Neuronal stem cell (in vitro differentiated cells): ENCODE measurements around the gene NMT1. TPM values are rescaled to one million over a fixed set of nuclear protein-coding genes. Genes with fewer than 3 reads are reported as not detected.
A peak's percentile ranks its signal among the peaks of the same experiment; 100 is the strongest.

Experiments
- DNase-seq: peaks from one replicate; pipeline ENCODE4 v3.0.0-alpha.2; 2013; ENCODE audit warnings: low spot score
- H2AFZ ChIP-seq: one replicate; pipeline ENCODE4 v1.6.1; 2013; ENCODE audit warnings: mild to moderate bottlenecking, low read length, inconsistent platforms
- H2AK5ac ChIP-seq: 2 replicates; pipeline ENCODE4 v1.6.1; 2013; ENCODE audit warnings: low read depth, mild to moderate bottlenecking, inconsistent platforms, low read length, moderate library complexity, mixed read lengths
- H2BK120ac ChIP-seq: 2 replicates; pipeline ENCODE4 v1.6.1; 2013; ENCODE audit warnings: low read depth, mild to moderate bottlenecking, inconsistent platforms, low read length, moderate library complexity, mixed read lengths
- H2BK12ac ChIP-seq: one replicate; pipeline ENCODE4 v1.6.1; 2013; ENCODE audit warnings: low read length, inconsistent platforms
- H2BK15ac ChIP-seq: 2 replicates; pipeline ENCODE4 v1.6.1; 2013; ENCODE audit warnings: mild to moderate bottlenecking, low read length, inconsistent platforms, mixed read lengths
- H2BK5ac ChIP-seq: one replicate; pipeline ENCODE4 v1.6.1; 2013; ENCODE audit warnings: inconsistent platforms, mild to moderate bottlenecking, low read length, moderate library complexity
- H3K14ac ChIP-seq: one replicate; pipeline ENCODE4 v1.6.1; 2013; ENCODE audit warnings: low read length, inconsistent platforms
- H3K18ac ChIP-seq: 2 replicates; pipeline ENCODE4 v1.6.1; 2013; ENCODE audit warnings: low read length, inconsistent platforms
- H3K23ac ChIP-seq: 2 replicates; pipeline ENCODE4 v1.6.1; 2013; ENCODE audit warnings: low read depth, mild to moderate bottlenecking, mixed read lengths, low read length, inconsistent platforms; ENCODE audit not compliant: poor library complexity
- H3K27ac ChIP-seq: replicated peaks from 3 replicates; pipeline ENCODE4 v1.5.1; 2013; ENCODE audit warnings: low read length, inconsistent platforms
- H3K27me3 ChIP-seq, 3 experiments: 2 replicates each; pipeline ENCODE4 v1.6.1; 2013; ENCODE audit warnings: low read length in 3 of 3, mild to moderate bottlenecking in 2 of 3, inconsistent platforms in 1 of 3, low read depth in 1 of 3, mixed read lengths in 1 of 3, moderate library complexity in 1 of 3; ENCODE audit not compliant: control insufficient read depth in 3 of 3, insufficient read depth in 3 of 3
- H3K36me3 ChIP-seq, 2 donors: replicated peaks in 1 of 2; 2 replicates each; pipeline ENCODE4 v1.6.1; 2013; ENCODE audit warnings: low read length in 2 of 2; ENCODE audit not compliant: control insufficient read depth in 2 of 2, insufficient read depth in 2 of 2
- H3K4ac ChIP-seq: 2 replicates; pipeline ENCODE4 v1.6.1; 2013; ENCODE audit warnings: inconsistent platforms, mild to moderate bottlenecking, low read length, moderate library complexity
- H3K4me1 ChIP-seq, 2 donors: 1 replicate in 1 of 2; 2 replicates in 1 of 2; pipeline ENCODE4 v1.6.1; 2013; ENCODE audit warnings: low read length in 2 of 2, low read depth in 1 of 2; ENCODE audit not compliant: control insufficient read depth in 2 of 2, insufficient read depth in 1 of 2
- H3K4me2 ChIP-seq: one replicate; pipeline ENCODE4 v1.6.1; 2013; ENCODE audit warnings: mild to moderate bottlenecking, low read length, inconsistent platforms; ENCODE audit not compliant: insufficient read depth, poor library complexity, severe bottlenecking
- H3K4me3 ChIP-seq, 2 donors: 2 replicates each; pipeline ENCODE4 v1.5.1; 2013; ENCODE audit warnings: low read length in 2 of 2, mild to moderate bottlenecking in 2 of 2, inconsistent platforms in 1 of 2, moderate library complexity in 1 of 2
- H3K79me1 ChIP-seq: one replicate; pipeline ENCODE4 v1.6.1; 2013; ENCODE audit warnings: low read depth, mild to moderate bottlenecking, inconsistent platforms, low read length, moderate library complexity
- H3K9ac ChIP-seq: one replicate; pipeline ENCODE4 v1.6.1; 2013; ENCODE audit warnings: mild to moderate bottlenecking, low read depth, low read length, inconsistent platforms; ENCODE audit not compliant: poor library complexity
- H3K9me3 ChIP-seq, 2 donors: replicated peaks in 1 of 2; 2 replicates each; pipeline versions ENCODE3 to v1.6.1; 2013; ENCODE audit warnings: low read length in 2 of 2, mild to moderate bottlenecking in 2 of 2, inconsistent platforms in 1 of 2, low read depth in 1 of 2, mixed read lengths in 1 of 2, moderate library complexity in 1 of 2; ENCODE audit not compliant: control insufficient read depth in 2 of 2, insufficient read depth in 1 of 2
- H4K8ac ChIP-seq: one replicate; pipeline ENCODE4 v1.6.1; 2013; ENCODE audit warnings: low read depth, mild to moderate bottlenecking, inconsistent platforms, low read length, moderate library complexity
- H4K91ac ChIP-seq: one replicate; pipeline ENCODE4 v1.6.1; 2013; ENCODE audit warnings: low read length, low read depth, mild to moderate bottlenecking, inconsistent platforms; ENCODE audit not compliant: poor library complexity
- WGBS, 2 donors: extraction: QIAGEN DNeasy Blood & Tissue Kit; methylation state at CpG; one replicate each; pipeline ENCODE4 v1.1.7; 2013; ENCODE audit warnings: missing lambda C conversion rate in 2 of 2, mixed read lengths in 1 of 2; ENCODE audit not compliant: insufficient read length in 2 of 2, insufficient replicate concordance in 1 of 2; ENCODE audit errors: extremely low coverage in 2 of 2; 5-methylcytosine and 5-hydroxymethylcytosine counted together
- polyA plus RNA-seq, 2 experiments: library from polyadenylated mRNA; stranded (reverse); fragments of 200-250 nt; gene quantifications; one replicate each; pipeline ENCODE4 v1.2.3, GENCODE V29; 2013

Gene NMT1
- polyA plus RNA-seq (2013, experiment 1 of 2): 99.1 TPM
- polyA plus RNA-seq (2013, experiment 2 of 2): 95.0 TPM

DNA sequence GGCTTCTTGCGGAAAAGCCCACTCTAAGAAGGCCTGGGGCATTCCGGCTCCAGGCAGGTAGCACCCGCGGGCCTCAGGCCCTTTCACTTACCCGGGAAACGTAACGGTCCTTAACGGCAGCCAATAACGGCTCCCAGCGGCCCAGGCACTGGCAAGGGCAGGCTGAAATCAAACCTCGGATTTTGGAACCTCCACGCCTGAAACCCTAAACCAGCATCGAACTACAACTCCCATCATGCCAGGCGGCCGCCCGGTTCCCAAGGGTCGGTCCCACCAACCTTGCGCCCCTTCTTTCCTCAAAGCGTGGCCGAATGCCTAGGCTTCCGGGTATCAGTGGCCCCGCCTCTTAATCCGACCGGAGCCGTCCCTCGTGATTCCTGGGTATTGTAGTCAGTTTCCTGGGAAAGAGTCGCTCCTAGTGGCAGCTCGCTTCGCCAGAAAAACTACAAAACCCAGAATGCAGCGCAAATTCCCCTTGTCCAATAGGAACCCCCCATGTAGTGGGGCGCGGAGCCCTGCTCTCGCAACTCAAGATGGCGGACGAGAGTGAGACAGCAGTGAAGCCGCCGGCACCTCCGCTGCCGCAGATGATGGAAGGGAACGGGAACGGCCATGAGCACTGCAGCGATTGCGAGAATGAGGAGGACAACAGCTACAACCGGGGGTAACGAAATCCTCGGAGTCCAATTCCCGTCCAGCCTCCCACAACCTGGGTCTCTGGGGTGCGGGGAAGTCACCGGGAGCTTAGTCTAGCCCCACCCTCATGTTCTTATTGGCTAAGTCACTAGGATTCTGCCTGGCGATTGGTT, at the start of gene NMT1:
NMT1 (plus strand) TSS at position 521 of the 809 bp plus-strand sequence; CDS start at position 534, 13 bp downstream.
- no peak within 1 kb of the TSS for H4K8ac ChIP-seq
- no peak within 1 kb of the TSS for H2BK12ac ChIP-seq
- H3K9me3 ChIP-seq: no peaks in the 10 kb centered on the region
- H3K79me1 ChIP-seq: peaks cover 2% of the 10 kb centered on the region
- peak within 1 kb of the TSS; percentile 96 for H3K9ac ChIP-seq
- H3K4ac ChIP-seq: no peak within 1 kb of the TSS
- peak within 1 kb of the TSS; percentile 73 for H3K27ac ChIP-seq
- H2AK5ac ChIP-seq: no peak within 1 kb of the TSS
- peak within 1 kb of the TSS; percentile 91 for H3K4me2 ChIP-seq
- peak within 1 kb of the TSS; percentile 94 for H3K23ac ChIP-seq
- H3K27me3 ChIP-seq: no peaks in the 10 kb centered on the region
- peak within 1 kb of the TSS; percentile 54 for H2BK5ac ChIP-seq
- peaks cover 5 to 6% of the 10 kb centered on the region in 2 donors for H3K4me1 ChIP-seq
- H2BK15ac ChIP-seq: no peak within 1 kb of the TSS
- peaks cover 2 to 16% of the 10 kb centered on the region in 2 donors for H3K36me3 ChIP-seq
- H2BK120ac ChIP-seq: no peak within 1 kb of the TSS
- peak within 1 kb of the TSS; percentile 95 for H3K18ac ChIP-seq
- H2AFZ ChIP-seq: peak within 1 kb of the TSS; percentile 97
- DNase-seq: peak; percentile 100
- H4K91ac ChIP-seq: no peak within 1 kb of the TSS
- WGBS, 2 donors: no CpG with 5 or more reads among the region's 50 CpGs
- H3K14ac ChIP-seq: peak within 1 kb of the TSS; percentile 14
- peak within 1 kb of the TSS; percentile 75 to 99 for H3K4me3 ChIP-seq

DNA sequence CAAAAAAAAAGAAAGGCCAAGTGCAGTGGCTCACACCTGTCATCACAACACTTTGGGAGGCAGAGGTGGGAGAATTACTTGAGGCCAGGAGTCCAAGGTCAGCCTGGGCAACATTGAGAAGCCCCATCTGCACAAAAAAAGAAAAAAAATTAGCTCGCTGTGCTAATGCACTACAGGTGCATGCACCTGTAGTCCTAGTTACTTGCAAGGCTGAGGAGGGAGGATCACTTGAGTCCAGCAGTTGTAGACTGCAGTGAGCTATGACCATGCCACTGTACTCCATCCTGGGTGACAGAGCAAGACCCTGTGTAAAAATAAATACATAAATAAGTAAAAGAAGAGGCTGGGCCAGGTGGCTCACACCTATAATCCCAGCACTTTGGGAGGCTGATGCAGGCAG, 49.4 kb upstream of the NMT1 start:
- no peak overlapping the region for H4K8ac ChIP-seq

DNA sequence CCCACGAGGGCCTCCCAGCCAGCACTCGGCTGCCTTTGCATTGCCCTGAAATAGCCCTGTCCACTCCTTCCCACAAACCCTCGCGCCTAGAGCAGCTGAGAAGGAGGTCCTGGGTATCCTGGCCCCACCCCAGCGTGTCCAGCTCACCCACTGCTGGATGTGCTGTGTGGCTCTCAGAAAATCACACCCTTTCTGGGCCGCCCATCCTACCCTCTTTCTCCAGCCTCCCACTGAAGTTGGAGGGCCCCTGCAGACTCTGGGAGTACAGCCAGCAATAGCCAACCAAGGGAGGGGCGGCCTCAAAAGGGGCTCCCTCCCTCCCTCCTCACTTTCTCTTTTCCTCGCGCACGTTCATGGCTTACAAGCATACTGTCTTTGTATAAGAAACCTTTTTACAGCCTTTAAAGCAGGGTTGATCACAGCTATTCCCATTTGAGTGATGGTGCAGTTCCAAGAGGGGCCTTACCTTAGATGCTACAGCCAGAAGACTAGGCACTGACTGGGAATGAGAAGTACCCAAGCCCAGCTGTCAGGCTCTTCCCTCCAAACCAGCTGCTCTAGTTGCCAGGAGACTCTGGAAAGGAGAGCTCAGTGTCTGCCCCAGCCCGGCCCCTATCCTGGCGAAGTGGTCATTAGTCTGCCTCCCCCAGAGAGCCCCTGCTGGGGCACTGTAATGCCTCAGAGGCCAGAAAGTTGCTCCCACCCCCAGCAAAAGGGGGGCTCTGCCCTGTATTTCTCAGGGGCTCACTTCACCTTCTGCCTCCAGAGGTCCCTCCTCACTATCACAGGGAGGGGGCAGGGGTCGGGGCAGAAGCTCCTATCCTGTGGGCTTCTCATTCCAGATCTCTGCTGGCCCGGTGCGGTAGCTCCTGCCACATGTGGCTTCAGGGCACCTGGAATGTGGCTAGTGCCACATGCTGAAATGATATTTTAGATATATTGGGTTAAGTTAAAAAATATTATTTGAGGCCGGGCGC, 47.8 kb upstream of the NMT1 start:
- H3K36me3 ChIP-seq: no peaks in the 10 kb centered on the region
- H3K27ac ChIP-seq: no peak overlapping the region
- no peak overlapping the region for H4K8ac ChIP-seq
- H3K9me3 ChIP-seq: no peaks in the 10 kb centered on the region
- H3K4me2 ChIP-seq: peak overlapping the region; percentile 23
- peak overlapping the region; percentile 96 for H2BK15ac ChIP-seq
- peak overlapping the region; percentile 27 for H3K23ac ChIP-seq
- H3K9ac ChIP-seq: peak overlapping the region; percentile 40
- peak overlapping the region; percentile 57 for H3K4ac ChIP-seq
- DNase-seq: no peak
- H3K4me1 ChIP-seq: peaks cover 8% of the 10 kb centered on the region in 2 donors
- H2BK12ac ChIP-seq: no peak overlapping the region
- H3K18ac ChIP-seq: peak overlapping the region; percentile 67
- peak overlapping the region; percentile 89 for H2AK5ac ChIP-seq
- H2BK120ac ChIP-seq: peak overlapping the region; percentile 52
- no peak overlapping the region for H3K4me3 ChIP-seq
- H4K91ac ChIP-seq: no peak overlapping the region
- WGBS, 2 donors: no CpG with 5 or more reads among the region's 17 CpGs
- H2BK5ac ChIP-seq: peak overlapping the region; percentile 68
- no peaks in the 10 kb centered on the region for H3K79me1 ChIP-seq
- H3K14ac ChIP-seq: no peak overlapping the region
- H2AFZ ChIP-seq: no peak overlapping the region
- peaks cover 0 to 11% (median 8%) of the 10 kb centered on the region in 3 experiments for H3K27me3 ChIP-seq

More for the DNA sequence above, 49.4 kb upstream of the NMT1 start:
- Histone ChIP-seq H2BK120ac (no peak overlapping the region), H3K4me1 (peaks cover 8 to 12% of the 10 kb centered on the region in 2 donors), H3K4me2 (no peak overlapping the region), H3K79me1 (no peaks in the 10 kb centered on the region), H3K4ac (no peak overlapping the region), H3K27me3 (peaks cover 0 to 9% (median 0%) of the 10 kb centered on the region in 3 experiments), H3K14ac (no peak overlapping the region), H2AK5ac (no peak overlapping the region), H3K36me3 (no peaks in the 10 kb centered on the region), H2BK5ac (no peak overlapping the region), H2BK12ac (no peak overlapping the region), H3K9me3 (no peaks in the 10 kb centered on the region), H4K91ac (no peak overlapping the region), H3K23ac (no peak overlapping the region), H3K27ac (no peak overlapping the region), H3K18ac (no peak overlapping the region), H3K9ac (no peak overlapping the region), H3K4me3 (no peak overlapping the region), H2BK15ac (no peak overlapping the region), H2AFZ (no peak overlapping the region)
- no CpG with 5 or more reads among the region's 1 CpG for WGBS, 2 donors
- no peak for DNase-seq
